Measurements from ENCODE around the gene H6PD.

The H6PD gene

GRCh38 chr1:9192578-9193232 lies 41.9 kb upstream of the H6PD start:
- no peaks in the 10 kb centered on the region for H3K9me3 Mint-ChIP-seq
- no peaks in the 10 kb centered on the region for H3K36me3 Mint-ChIP-seq (ENCODE audit: low read depth)
- peaks cover 16% of the 10 kb centered on the region for H3K4me1 Mint-ChIP-seq
- TF ChIP-seq CTCF (IDR thresholded peaks at IDR 0.05; ENCODE audit: unreplicated experiment in 3 of 3): no peak
- no peak overlapping the region for H3K27ac Mint-ChIP-seq
- H3K4me3 Mint-ChIP-seq: no peak overlapping the region
- H3K27me3 Mint-ChIP-seq (ENCODE audit: low read depth): peaks cover 67% of the 10 kb centered on the region

GRCh38 chr1:9193233-9193625 lies 41.3 kb upstream of the H6PD start:
- TF ChIP-seq CTCF (IDR thresholded peaks at IDR 0.05; ENCODE audit: unreplicated experiment in 3 of 3): no peak
- Mint-ChIP-seq H3K9me3 (no peaks in the 10 kb centered on the region), H3K27ac (no peak overlapping the region), H3K36me3 (ENCODE audit: low read depth) (no peaks in the 10 kb centered on the region), H3K4me3 (no peak overlapping the region), H3K4me1 (peaks cover 18% of the 10 kb centered on the region), H3K27me3 (ENCODE audit: low read depth) (peaks cover 72% of the 10 kb centered on the region)

GRCh38 chr1:9194024-9194423 lies 40.5 kb upstream of the H6PD start:
- no peaks in the 10 kb centered on the region for H3K9me3 Mint-ChIP-seq
- peaks cover 23% of the 10 kb centered on the region for H3K4me1 Mint-ChIP-seq
- H3K4me3 Mint-ChIP-seq: no peak overlapping the region
- H3K27me3 Mint-ChIP-seq (ENCODE audit: low read depth): peaks cover 71% of the 10 kb centered on the region
- H3K27ac Mint-ChIP-seq: no peak overlapping the region
- no peak for TF ChIP-seq CTCF (IDR thresholded peaks at IDR 0.05; ENCODE audit: unreplicated experiment in 3 of 3)
- H3K36me3 Mint-ChIP-seq (ENCODE audit: low read depth): no peaks in the 10 kb centered on the region

GRCh38 chr1:9195651-9196050 lies 38.9 kb upstream of the H6PD start:
- H3K27ac Mint-ChIP-seq: no peak overlapping the region
- H3K27me3 Mint-ChIP-seq (ENCODE audit: low read depth): peaks cover 76% of the 10 kb centered on the region
- no peaks in the 10 kb centered on the region for H3K36me3 Mint-ChIP-seq (ENCODE audit: low read depth)
- H3K9me3 Mint-ChIP-seq: no peaks in the 10 kb centered on the region
- no peak overlapping the region for H3K4me3 Mint-ChIP-seq
- peaks cover 31% of the 10 kb centered on the region for H3K4me1 Mint-ChIP-seq
- TF ChIP-seq CTCF (IDR thresholded peaks at IDR 0.05; ENCODE audit: unreplicated experiment in 3 of 3): no peak

- Mint-ChIP-seq H3K4me3 (peak overlapping the region; percentile 0 to 42 (median 35)), H3K27ac (no peak overlapping the region), H3K36me3 (ENCODE audit: low read depth) (no peaks in the 10 kb centered on the region), H3K9me3 (no peaks in the 10 kb centered on the region), H3K4me1 (peaks cover 36% of the 10 kb centered on the region), H3K27me3 (ENCODE audit: low read depth) (peaks cover 78% of the 10 kb centered on the region)
- peak; percentile 76 to 86 (median 83) for TF ChIP-seq CTCF (IDR thresholded peaks at IDR 0.05; ENCODE audit: unreplicated experiment in 3 of 3)
Measured at GRCh38 chr1:9196129-9197040, 38.2 kb upstream of the H6PD start.

Measured in nephron (organoid).